ENCODE results near the gene TMEM108. TPM values are rescaled to one million over a fixed set of nuclear protein-coding genes. Genes with fewer than 3 reads are reported as not detected.

TMEM108 gene
- polyA plus RNA-seq, 3 donors, result 1.9 to 2.0 (median 2.0) TPM

GRCh38 chr3:133329626-133330025, 291.4 kb downstream of the TMEM108 start:
- DNase-seq, result no peak

- DNase-seq, result no peak
Observed at GRCh38 chr3:133330065-133330464, 291.9 kb downstream of the TMEM108 start.

GRCh38 chr3:133330522-133330921, 292.3 kb downstream of the TMEM108 start:
- no peak for DNase-seq

DNA sequence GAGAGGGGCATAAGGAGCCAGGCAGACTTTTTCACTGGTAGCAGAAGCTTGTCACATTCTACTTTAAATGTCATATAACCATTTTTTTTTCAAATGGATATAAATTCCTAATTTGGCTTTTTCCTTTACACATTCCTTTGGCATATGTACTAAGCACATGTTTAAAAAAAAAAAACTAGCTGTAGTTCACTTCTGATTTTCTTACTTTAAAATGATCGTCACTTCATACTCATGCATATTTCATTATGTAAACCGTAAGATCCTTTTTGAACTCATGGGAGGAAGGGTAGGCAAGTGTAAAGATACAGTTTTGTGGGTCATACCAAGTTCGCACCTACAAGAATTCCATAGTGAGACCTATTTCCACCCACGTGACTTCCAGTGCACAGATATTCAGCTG, 316.5 kb downstream of the TMEM108 start:
- no peak for DNase-seq

DNA sequence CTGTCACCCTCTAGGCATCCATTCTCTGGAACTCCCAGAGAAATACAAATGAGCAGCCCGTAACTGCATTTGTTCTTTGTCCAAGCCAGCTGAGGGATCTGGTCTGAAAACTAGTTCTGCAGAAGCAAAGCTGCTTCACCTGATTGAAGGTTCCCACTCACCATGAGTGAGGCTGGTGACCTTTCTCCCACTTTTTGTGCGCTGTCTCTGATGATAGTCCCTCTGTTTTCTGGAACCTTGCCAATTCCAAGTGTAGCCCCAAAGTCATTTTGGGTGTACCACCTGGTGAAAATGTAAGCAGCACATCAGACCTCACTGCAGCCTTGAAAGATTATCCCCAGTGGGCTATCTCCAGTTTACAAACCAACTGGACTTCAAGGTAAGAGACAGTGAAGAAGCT, 322.3 kb downstream of the TMEM108 start:
- no peak for DNase-seq

DNA sequence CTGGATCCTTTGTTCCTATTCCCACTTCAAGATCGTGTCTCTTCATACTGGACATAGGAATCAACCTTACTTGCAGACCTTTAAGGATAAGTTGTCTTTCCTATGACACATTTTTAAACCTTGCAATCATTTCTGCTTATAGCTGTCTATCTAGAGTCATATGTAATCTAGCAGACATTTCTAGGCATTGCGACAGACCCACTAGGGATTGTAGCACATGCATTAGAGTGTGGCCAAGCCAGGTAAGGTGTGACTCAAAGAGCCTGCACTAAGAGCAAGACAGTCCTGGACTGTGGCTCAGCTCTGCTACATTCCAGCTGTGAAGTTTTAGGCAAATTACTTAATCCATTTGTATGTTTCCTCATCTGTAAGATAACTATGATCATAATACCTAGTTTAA, 322.8 kb downstream of the TMEM108 start:
- DNase-seq, result no peak

GRCh38 chr3:133361435-133361834, 323.2 kb downstream of the TMEM108 start:
- DNase-seq, result no peak

- DNase-seq, result no peak
Observed at GRCh38 chr3:133362539-133362938, 324.3 kb downstream of the TMEM108 start.

DNA sequence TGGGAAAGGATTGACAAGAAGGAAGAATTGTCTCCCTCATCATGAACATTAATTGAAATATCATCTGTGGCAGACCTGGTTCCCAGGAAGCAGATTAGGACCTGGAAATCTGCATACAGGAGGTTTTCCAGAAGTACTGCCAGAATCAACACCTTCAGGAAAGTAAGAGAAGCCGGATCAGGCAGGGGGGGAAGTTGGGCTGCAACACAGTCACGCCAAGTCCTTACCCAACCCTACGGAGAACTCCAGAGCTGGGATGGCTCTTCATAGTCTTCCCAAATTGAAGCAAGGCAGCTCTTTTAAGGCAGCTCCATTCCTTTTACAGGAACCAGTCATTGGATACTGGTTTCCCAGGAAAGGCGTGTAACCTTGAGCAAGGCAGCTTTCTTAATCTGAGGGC, 326.5 kb downstream of the TMEM108 start:
- DNase-seq, result no peak

- DNase-seq, result no peak
Observed at GRCh38 chr3:133366921-133367320, 328.7 kb downstream of the TMEM108 start.

GRCh38 chr3:133367403-133367802, 329.2 kb downstream of the TMEM108 start:
- DNase-seq, result no peak

DNA sequence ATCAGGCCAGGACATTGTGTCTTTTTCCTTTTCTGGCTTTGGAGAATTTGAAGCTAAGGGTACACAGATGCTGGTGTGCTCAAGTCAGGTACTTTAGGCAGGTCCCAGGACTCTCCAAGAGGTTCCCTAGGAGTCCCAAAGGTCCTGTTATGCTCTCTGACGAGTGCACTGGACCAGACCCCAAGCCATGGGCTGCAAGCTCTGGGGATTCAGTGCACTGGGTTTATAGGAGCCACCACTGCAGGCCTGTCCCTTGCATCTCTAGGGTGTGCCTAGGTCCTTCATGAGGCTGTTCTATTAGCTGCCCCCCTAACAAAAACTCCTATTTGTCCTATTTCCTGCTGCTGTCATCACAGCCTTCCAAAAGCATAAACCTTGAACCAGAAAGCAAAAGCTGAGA, 329.8 kb downstream of the TMEM108 start:
- DNase-seq, result no peak

DNA sequence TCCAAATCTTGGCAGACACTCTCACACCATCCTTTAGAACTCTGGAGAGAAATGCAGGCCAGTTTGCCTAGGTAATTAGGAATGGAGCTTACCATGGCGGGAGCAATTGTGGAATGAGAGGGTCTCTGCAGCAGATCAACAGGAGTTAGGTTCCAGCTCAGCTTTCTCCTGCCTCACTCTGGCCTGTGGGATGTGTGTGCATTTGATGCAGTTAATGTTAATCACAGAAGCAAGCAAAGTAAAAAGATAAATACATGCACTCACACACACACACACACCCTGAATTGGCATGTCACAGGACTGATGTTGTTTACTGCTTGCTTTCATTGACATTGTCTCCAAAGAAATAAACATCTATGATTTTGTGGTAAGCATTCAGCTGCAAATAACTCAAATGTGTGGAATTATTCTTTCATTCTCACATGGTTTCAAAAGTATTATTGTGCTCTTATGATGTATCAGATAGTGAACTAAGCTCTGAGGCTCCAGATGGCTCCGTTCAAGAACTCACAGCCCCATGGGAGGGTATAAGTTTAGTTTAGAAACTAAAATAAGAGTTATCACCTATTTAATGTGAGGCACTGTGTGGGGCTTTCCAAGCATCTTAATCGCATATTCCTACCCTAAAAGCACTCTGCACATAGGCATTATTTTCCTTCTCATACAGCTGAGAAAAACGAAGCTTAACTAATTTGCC, 330.3 kb downstream of the TMEM108 start:
- no peak for DNase-seq

- DNase-seq, result no peak
Observed at GRCh38 chr3:133369068-133369440, 330.9 kb downstream of the TMEM108 start.

DNA sequence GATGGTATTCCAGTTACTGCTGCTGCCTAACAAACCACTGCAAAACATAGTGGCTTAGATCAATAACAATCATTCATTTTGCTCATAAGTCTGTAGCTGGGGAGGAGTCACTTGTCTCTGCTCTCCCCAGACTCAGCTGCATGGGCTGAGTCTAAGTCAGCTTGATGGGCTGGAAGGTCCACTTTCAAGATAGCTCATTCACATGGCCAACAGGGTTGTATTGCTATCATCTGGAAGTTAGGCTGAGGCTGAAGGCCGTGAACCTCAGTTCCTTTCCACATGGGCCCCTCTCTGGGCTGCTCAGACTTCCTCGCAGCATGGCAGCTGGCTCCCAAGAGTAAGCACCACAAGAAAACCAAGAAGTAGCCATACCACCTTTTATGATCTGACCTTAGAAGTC, 333.0 kb downstream of the TMEM108 start:
- DNase-seq, result no peak

DNA sequence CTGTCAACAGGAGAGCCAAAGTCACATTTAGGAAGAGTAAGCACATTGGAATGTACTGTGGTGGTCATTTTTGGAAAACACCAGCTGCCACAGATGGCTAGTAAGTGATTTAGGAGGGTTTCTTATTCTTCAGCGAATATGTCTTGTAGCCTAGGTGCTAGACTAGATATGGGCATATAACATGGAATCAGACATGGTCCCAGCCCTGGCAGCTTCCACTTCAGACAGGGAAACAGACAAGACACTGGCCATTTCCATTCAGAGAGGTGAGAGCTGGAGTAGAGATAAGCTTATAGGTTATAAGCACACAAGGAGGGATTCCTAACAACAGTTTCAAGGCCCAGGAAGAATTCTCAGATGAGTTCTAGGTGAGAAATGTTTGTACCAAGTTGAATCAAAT, 333.5 kb downstream of the TMEM108 start:
- no peak for DNase-seq

GRCh38 chr3:133374708-133375402, 336.7 kb downstream of the TMEM108 start:
- DNase-seq, result no peak

GRCh38 chr3:133375403-133375745, 337.2 kb downstream of the TMEM108 start:
- DNase-seq, result no peak

DNA sequence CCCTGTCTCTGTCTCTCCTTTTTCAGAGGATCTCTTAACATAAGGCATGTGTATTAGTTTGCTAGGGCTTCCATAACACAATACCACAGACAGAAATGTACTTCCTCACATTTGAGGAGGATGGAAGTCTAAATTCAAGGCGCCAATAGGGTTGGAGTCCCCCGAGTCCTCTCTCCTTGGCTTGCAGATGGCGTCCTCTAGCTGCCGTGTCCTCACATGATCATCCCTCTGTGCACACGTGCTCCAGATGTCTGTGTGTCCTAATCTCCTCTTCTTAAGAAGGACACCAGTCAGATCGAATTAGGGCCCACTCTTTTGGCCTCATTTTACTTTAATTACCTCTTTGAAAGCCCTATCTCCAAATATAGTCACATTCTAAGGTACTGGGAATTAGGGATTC, 338.6 kb downstream of the TMEM108 start:
- no peak for DNase-seq

GRCh38 chr3:133377396-133377795, 339.2 kb downstream of the TMEM108 start:
- peak; percentile 39 for DNase-seq

DNA sequence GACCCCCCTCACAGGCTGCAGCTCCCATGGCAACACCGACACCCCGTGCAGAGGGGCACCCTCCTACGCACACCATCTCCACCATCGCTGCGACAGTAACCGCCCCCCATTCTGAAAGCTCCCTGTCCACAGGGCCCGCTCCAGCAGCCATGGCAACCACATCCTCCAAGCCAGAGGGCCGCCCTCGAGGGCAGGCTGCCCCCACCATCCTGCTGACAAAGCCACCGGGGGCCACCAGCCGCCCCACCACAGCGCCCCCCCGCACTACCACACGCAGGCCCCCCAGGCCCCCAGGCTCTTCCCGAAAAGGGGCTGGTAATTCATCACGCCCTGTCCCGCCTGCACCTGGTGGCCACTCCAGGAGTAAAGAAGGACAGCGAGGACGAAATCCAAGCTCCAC, 341.7 kb downstream of the TMEM108 start:
- no peak for DNase-seq

GRCh38 chr3:133380481-133381225, 342.5 kb downstream of the TMEM108 start:
- no peak for DNase-seq
